AG04449 (cell line): Measurements from ENCODE around the gene RHOV.

Experiments
- CTCF ChIA-PET: fragments of 350-600 bp; formaldehyde crosslinking; extraction: SDS; loops from one replicate; lab custom pipeline; 2021; ENCODE audit warnings: antibody characterized with exemption; lab: Yijun Ruan, JAX
- POLR2A ChIA-PET: fragments of 400-600, 350-600 bp; formaldehyde crosslinking; extraction: SDS; loops from one replicate; lab custom pipeline; 2020; ENCODE audit warnings: antibody characterized with exemption, inconsistent platforms; lab: Yijun Ruan, JAX
- DNase-seq: peaks from one replicate; pipeline ENCODE4 v3.0.0-alpha.2; 2010; ENCODE audit warnings: low read depth, low spot score
- H3K4me3 ChIP-seq: 2 replicates; pipeline ENCODE4 v1.5.1; 2011; ENCODE audit warnings: low read depth, mild to moderate bottlenecking, control low read depth, low read length
- CTCF ChIP-seq: IDR thresholded peaks from one replicate; pipeline ENCODE4 v1.5.1; 2011; ENCODE audit warnings: mild to moderate bottlenecking, moderate library complexity, low read length, control low read depth, inconsistent platforms; ENCODE audit not compliant: insufficient read depth; ENCODE audit errors: missing control alignments

The RHOV gene

GRCh38 chr15:40893019-40893670 is 19.1 kb upstream of the RHOV start:
- DNase-seq: no peak
- ChIA-PET CTCF (interaction anchor here (0.7 to 20.5 kb wide), 41 partner anchors 8 to 304 kb away, joined by 3 to 498 read pairs (median 8); partner anchors contain the start of genes DNAJC17, RAD51, RHOV and RMDN3), POLR2A (interaction anchor here (2.4 kb wide), 1 partner anchor 60 kb away, joined by 6 read pairs; the partner anchor contains the start of gene CHAC1)
- TF ChIP-seq CTCF: no peak
- H3K4me3 ChIP-seq: no peak overlapping the region

GRCh38 chr15:40892447-40893012 is 18.5 kb upstream of the RHOV start:
- ChIA-PET CTCF (interaction anchor here (0.6 to 4.5 kb wide), 46 partner anchors 8 to 448 kb away, joined by 3 to 42 read pairs (median 4); partner anchors contain the start of genes DNAJC17, GCHFR, RAD51 and RMDN3), POLR2A (no interaction called here)
- no peak overlapping the region for H3K4me3 ChIP-seq
- no peak for DNase-seq
- no peak for TF ChIP-seq CTCF

- no peak for DNase-seq
- ChIA-PET POLR2A (interaction anchor here (0.6 kb wide), 1 partner anchor 24 kb away, joined by 3 read pairs; no protein-coding TSS in a partner anchor), CTCF (interaction anchor here (0.6 to 4.5 kb wide), 49 partner anchors 9 to 447 kb away, joined by 3 to 42 read pairs (median 4); partner anchors contain the start of genes DNAJC17, GCHFR, RAD51 and RMDN3)
- no peak overlapping the region for H3K4me3 ChIP-seq
- TF ChIP-seq CTCF: peak; percentile 65
Measured at GRCh38 chr15:40891810-40892446, 17.9 kb upstream of the RHOV start.

- ChIA-PET CTCF (interaction anchor here (0.7 to 4.5 kb wide), 23 partner anchors 9 to 314 kb away, joined by 3 to 42 read pairs (median 5); partner anchors contain the start of gene PPP1R14D), POLR2A (no interaction called here)
- no peak for DNase-seq
- TF ChIP-seq CTCF: no peak
- no peak overlapping the region for H3K4me3 ChIP-seq
Measured at GRCh38 chr15:40891138-40891537, 17.1 kb upstream of the RHOV start.

GRCh38 chr15:40889112-40889511 is 15.1 kb upstream of the RHOV start:
- no peak for DNase-seq
- CTCF ChIA-PET: interaction anchor here (4.5 kb wide), 1 partner anchor 11 kb away, joined by 34 read pairs; no protein-coding TSS in a partner anchor
- POLR2A ChIA-PET: no interaction called here
- H3K4me3 ChIP-seq: no peak overlapping the region
- no peak for TF ChIP-seq CTCF
